ENCODE measurements around the gene DNAJC30. TPM values are rescaled to one million over a fixed set of nuclear protein-coding genes. Genes with fewer than 3 reads are reported as not detected.

DNAJC30 gene
- polyA plus RNA-seq, 1 experiment, result 6.4 TPM

DNA sequence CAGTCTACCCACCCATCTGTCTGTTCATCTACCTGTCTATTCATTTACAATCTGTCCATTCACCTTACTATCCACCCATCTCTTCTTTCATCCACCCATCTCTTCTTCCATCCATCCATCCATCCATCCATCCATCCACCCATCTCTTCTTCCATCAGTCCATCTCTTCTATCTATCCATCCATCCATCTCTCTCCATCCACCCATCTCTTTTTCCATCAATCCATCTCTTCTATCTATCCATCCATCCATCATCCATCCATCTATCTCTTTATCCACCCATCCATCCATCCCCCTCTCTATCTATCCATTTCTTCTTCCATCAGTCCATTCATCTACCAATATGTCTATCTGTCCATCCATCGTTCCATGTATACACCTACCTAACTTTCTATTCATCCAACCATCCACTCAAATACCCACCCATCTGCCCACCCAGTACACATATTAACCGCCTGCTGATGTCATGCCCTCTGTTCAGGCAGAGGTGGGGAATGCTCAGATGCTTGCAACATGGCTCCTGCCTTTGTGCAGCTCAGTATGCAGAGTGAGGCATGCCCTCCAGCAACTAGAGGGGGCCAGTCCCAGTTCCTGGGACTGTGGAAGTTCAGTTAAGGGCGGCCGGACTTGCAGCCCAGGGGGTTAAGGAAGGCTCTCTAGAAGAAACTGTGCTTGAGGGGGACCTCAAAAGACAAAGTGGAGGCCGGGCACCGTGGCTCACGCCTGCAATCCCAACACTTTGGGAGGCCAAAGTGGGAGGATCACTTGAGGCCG lies 47.6 kb downstream of the DNAJC30 start:
- CTCF ChIA-PET, result interaction anchor here (0.9 kb wide), 1 partner anchor 90 kb away, joined by 5 read pairs; no protein-coding TSS in a partner anchor
- H3K36me3 ChIP-seq (ENCODE audit: control insufficient read depth, insufficient read depth, low read length), result no peaks in the 10 kb centered on the region
- TF ChIP-seq, protein P1, sequence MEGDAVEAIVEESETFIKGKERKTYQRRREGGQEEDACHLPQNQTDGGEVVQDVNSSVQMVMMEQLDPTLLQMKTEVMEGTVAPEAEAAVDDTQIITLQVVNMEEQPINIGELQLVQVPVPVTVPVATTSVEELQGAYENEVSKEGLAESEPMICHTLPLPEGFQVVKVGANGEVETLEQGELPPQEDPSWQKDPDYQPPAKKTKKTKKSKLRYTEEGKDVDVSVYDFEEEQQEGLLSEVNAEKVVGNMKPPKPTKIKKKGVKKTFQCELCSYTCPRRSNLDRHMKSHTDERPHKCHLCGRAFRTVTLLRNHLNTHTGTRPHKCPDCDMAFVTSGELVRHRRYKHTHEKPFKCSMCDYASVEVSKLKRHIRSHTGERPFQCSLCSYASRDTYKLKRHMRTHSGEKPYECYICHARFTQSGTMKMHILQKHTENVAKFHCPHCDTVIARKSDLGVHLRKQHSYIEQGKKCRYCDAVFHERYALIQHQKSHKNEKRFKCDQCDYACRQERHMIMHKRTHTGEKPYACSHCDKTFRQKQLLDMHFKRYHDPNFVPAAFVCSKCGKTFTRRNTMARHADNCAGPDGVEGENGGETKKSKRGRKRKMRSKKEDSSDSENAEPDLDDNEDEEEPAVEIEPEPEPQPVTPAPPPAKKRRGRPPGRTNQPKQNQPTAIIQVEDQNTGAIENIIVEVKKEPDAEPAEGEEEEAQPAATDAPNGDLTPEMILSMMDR (IDR thresholded peaks at IDR 0.05; ENCODE audit: insufficient read depth, low read depth, low read length), result no peak
- no peak overlapping the region for H3K4me3 ChIP-seq (ENCODE audit: low read depth, low read length)
- no peak for DNase-seq (ENCODE audit: low read depth)
- POLR2A ChIA-PET, result no interaction called here
- H3K27me3 ChIP-seq (ENCODE audit: control insufficient read depth, insufficient read depth, low read length), result peaks cover 2% of the 10 kb centered on the region

DNA sequence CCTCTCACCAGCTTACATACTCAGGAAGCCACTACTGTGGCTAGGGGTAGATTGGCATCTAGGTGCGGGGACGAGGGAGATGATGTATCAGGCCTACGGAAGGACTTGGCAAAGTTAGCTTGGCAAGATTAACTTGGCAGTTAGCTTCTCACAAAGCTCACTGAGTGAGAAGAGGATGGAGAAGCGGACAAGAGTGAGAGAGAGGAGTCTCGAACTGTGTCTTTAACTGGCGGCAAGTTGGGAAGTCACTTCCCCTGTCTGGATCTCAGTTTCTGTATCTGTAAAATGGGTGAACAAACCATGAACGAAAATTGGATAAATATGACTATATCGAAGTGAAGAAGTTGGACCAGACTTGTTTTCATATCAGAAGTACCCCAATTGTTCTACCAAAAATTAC lies 49.4 kb downstream of the DNAJC30 start:
- POLR2A ChIA-PET, result no interaction called here
- CTCF ChIA-PET, result no interaction called here
- peaks cover 2% of the 10 kb centered on the region for H3K27me3 ChIP-seq (ENCODE audit: control insufficient read depth, insufficient read depth, low read length)
- TF ChIP-seq, protein P1 (IDR thresholded peaks at IDR 0.05; ENCODE audit: insufficient read depth, low read depth, low read length), result no peak
- no peak for DNase-seq (ENCODE audit: low read depth)
- H3K36me3 ChIP-seq (ENCODE audit: control insufficient read depth, insufficient read depth, low read length), result no peaks in the 10 kb centered on the region
- no peak overlapping the region for H3K4me3 ChIP-seq (ENCODE audit: low read depth, low read length)

DNA sequence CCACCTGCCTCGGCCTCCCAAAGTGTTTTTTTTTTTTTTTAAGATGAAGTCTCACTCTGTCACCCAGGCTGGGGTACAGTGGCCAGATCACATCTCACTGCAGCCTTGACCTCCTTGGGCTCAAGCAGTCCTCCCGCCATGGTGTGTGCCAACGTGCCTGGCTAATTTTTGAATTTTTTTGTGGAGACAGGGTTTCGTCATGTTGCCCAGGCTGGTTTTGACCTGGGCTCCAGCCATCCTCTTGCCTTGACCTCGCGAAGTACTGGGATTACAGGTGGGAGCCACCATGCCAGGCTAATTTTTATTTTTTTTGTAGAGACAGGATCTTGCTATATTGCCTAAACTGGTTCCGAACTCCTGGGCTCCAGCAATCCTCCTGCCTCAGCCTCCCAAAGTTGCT lies 49.9 kb downstream of the DNAJC30 start:
- Histone ChIP-seq H3K4me3 (ENCODE audit: low read depth, low read length) (no peak overlapping the region), H3K36me3 (ENCODE audit: control insufficient read depth, insufficient read depth, low read length) (no peaks in the 10 kb centered on the region), H3K27me3 (ENCODE audit: control insufficient read depth, insufficient read depth, low read length) (peaks cover 6% of the 10 kb centered on the region)
- TF ChIP-seq, protein P1 (IDR thresholded peaks at IDR 0.05; ENCODE audit: insufficient read depth, low read depth, low read length), result no peak
- CTCF ChIA-PET, result interaction anchor here (0.6 to 0.7 kb wide), 2 partner anchors 9 to 13 kb away, joined by 3 to 4 read pairs; no protein-coding TSS in a partner anchor
- no peak for DNase-seq (ENCODE audit: low read depth)
- POLR2A ChIA-PET, result no interaction called here

DNA sequence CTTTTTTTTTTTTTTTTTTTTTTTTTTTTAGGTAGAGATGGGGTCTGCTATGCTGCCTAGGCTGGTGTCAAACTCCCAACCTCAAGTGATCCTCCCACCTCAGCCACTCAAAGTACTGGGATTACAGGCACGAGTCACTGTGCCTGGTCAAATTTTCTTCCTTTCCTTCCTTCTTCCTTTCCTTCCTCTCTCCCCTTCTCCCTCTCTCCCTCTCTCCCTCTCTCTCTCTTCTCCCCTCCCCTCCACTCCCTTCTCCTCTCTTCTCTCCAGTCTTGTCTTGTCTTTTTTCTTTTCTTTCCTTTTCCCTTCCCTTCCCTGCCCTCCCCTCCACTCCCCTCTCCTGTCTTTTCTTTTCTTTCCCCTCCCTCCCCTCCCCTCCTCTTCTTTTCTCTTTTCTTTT lies 51.7 kb downstream of the DNAJC30 start:
- TF ChIP-seq, protein P1 (IDR thresholded peaks at IDR 0.05; ENCODE audit: insufficient read depth, low read depth, low read length), result no peak
- H3K4me3 ChIP-seq (ENCODE audit: low read depth, low read length), result no peak overlapping the region
- DNase-seq (ENCODE audit: low read depth), result no peak
- peaks cover 16% of the 10 kb centered on the region for H3K27me3 ChIP-seq (ENCODE audit: control insufficient read depth, insufficient read depth, low read length)
- ChIA-PET CTCF (interaction anchor here (0.6 to 1.2 kb wide), 2 partner anchors 10 to 36 kb away, joined by 3 to 4 read pairs; partner anchors contain the start of gene VPS37D), POLR2A (no interaction called here)
- H3K36me3 ChIP-seq (ENCODE audit: control insufficient read depth, insufficient read depth, low read length), result no peaks in the 10 kb centered on the region

Small RNA genes within 50 kb of the gene (small RNA-seq; reads per million reads assigned to genes)
- gene MIR4284 (ENCODE audit: insufficient read length, low read depth, low replicate concordance) (not detected), gene RN7SL265P (ENCODE audit: insufficient read length, low read depth, low replicate concordance) (not detected)

Other genes with a start within 250 kb of the DNAJC30 start
- gene FZD9, start 249.7 kb downstream of the DNAJC30 start, polyA plus RNA-seq (2011; rRNA removed), result 0.33 and 0.38 TPM in 2 replicates
- gene BAZ1B, start 161.2 kb downstream of the DNAJC30 start, polyA plus RNA-seq (2011; rRNA removed), result 12.4 and 18.8 TPM in 2 replicates
- gene BCL7B, start 125.8 kb downstream of the DNAJC30 start, polyA plus RNA-seq (2011; rRNA removed), result 65.2 and 89.6 TPM in 2 replicates
- 40.6 and 63.7 TPM in 2 replicates for gene TBL2, start 104.9 kb downstream of the DNAJC30 start, polyA plus RNA-seq (2011; rRNA removed)
- gene MLXIPL, start 58.9 kb downstream of the DNAJC30 start, polyA plus RNA-seq (2011; rRNA removed), result not detected in 2 replicates
- 2.2 and 3.3 TPM in 2 replicates for gene VPS37D, start 15.6 kb downstream of the DNAJC30 start, polyA plus RNA-seq (2011; rRNA removed)
- gene BUD23, start 144 bp upstream of the DNAJC30 start, polyA plus RNA-seq (2011; rRNA removed), result 66.9 and 69.8 TPM in 2 replicates
- 10.7 and 12.2 TPM in 2 replicates for gene STX1A, start 36.2 kb upstream of the DNAJC30 start, polyA plus RNA-seq (2011; rRNA removed)
- gene ABHD11, start 55.3 kb upstream of the DNAJC30 start, polyA plus RNA-seq (2011; rRNA removed), result 11.6 and 16.9 TPM in 2 replicates
- gene CLDN3, start 86.8 kb upstream of the DNAJC30 start, polyA plus RNA-seq (2011; rRNA removed), result not detected in 2 replicates
- gene CLDN4, start 147.5 kb upstream of the DNAJC30 start, polyA plus RNA-seq (2011; rRNA removed), result 0.07 and 0.18 TPM in 2 replicates
- 1.1 and 1.5 TPM in 2 replicates for gene METTL27, start 159.1 kb upstream of the DNAJC30 start, polyA plus RNA-seq (2011; rRNA removed)
- not detected in 2 replicates for gene TMEM270, start 177.7 kb upstream of the DNAJC30 start, polyA plus RNA-seq (2011; rRNA removed)